NCI-H1694 (cell line): ENCODE results near the gene THADA.
"Not testable (repeated sequence)": the region's sequence is repeated elsewhere in the genome, so short reads cannot be mapped to it uniquely, and the experiment has no call there.

Experiments
- DNase-seq: peaks from one replicate; lab custom pipeline; 2025; lab: John Stamatoyannopoulos, UW

THADA gene

GRCh38 chr2:43302182-43302960 is 293.5 kb downstream of the THADA start:
- DNase-seq: no peak

GRCh38 chr2:43300781-43301583 is 294.9 kb downstream of the THADA start:
- no peak for DNase-seq

GRCh38 chr2:43300222-43300621 is 295.6 kb downstream of the THADA start:
- DNase-seq: no peak

- no peak for DNase-seq
Measured at GRCh38 chr2:43298500-43298899, 297.3 kb downstream of the THADA start.

- DNase-seq: not testable (repeated sequence)
Measured at GRCh38 chr2:43297740-43298139, 298.1 kb downstream of the THADA start.

GRCh38 chr2:43294973-43295603 is 300.8 kb downstream of the THADA start:
- no peak for DNase-seq

- no peak for DNase-seq
Measured at GRCh38 chr2:43293744-43294695, 301.8 kb downstream of the THADA start.

GRCh38 chr2:43292851-43293743 is 302.7 kb downstream of the THADA start:
- DNase-seq: no peak

- no peak for DNase-seq
Measured at GRCh38 chr2:43292297-43292696, 303.5 kb downstream of the THADA start.

GRCh38 chr2:43289331-43289730 is 306.5 kb downstream of the THADA start:
- no peak for DNase-seq

GRCh38 chr2:43288417-43289305 is 307.2 kb downstream of the THADA start:
- DNase-seq: no peak

GRCh38 chr2:43285987-43286386 is 309.9 kb downstream of the THADA start:
- DNase-seq: no peak

- no peak for DNase-seq
Measured at GRCh38 chr2:43284967-43285366, 310.9 kb downstream of the THADA start.

- DNase-seq: not testable (repeated sequence)
Measured at GRCh38 chr2:43284347-43284746, 311.5 kb downstream of the THADA start.

- no peak for DNase-seq
Measured at GRCh38 chr2:43280994-43281393, 314.8 kb downstream of the THADA start.

GRCh38 chr2:43279317-43279840 is 316.5 kb downstream of the THADA start:
- no peak for DNase-seq

GRCh38 chr2:43278564-43279220 is 317.1 kb downstream of the THADA start:
- DNase-seq: no peak

- no peak for DNase-seq
Measured at GRCh38 chr2:43276962-43277391, 318.9 kb downstream of the THADA start.
